ENCODE measurements around the gene TSEN2. TPM values are rescaled to one million over a fixed set of nuclear protein-coding genes. Genes with fewer than 3 reads are reported as not detected.

TSEN2 gene
- total and polyA plus RNA-seq, 2 of the 13 experiments (the other 11 are each of a cell fraction or from before 2014, with no cell fraction given): 11.0 to 17.3 TPM

- Histone ChIP-seq H3K79me2 (ENCODE audit: insufficient read depth, low read length) (peaks cover 3% of the 10 kb centered on the region), H3K4me2 (ENCODE audit: low read depth, low read length) (no peak overlapping the region), H3K9me3 (ENCODE audit: low read length) (no peaks in the 10 kb centered on the region), H3K9ac (ENCODE audit: insufficient read depth, low read depth, low read length) (no peak overlapping the region), H3K27ac (ENCODE audit: extremely low read length, insufficient read depth, low read length) (no peak overlapping the region), H3K36me3 (replicated peaks in 1 of 2; ENCODE audit: control insufficient read depth in 1 of 2, insufficient read depth in 2 of 2, low read length in 2 of 2) (peaks cover 38 to 92% of the 10 kb centered on the region in 2 experiments), H3K4me1 (ENCODE audit: insufficient read depth, low read length) (no peaks in the 10 kb centered on the region), H4K20me1 (ENCODE audit: insufficient read depth, low read length) (0 out of 2 replicates have a peak, but pooled peaks cover 5% of the 10 kb centered on the region), H2AFZ (ENCODE audit: low read length) (no peak overlapping the region), H3K27me3 (ENCODE audit: control insufficient read depth in 1 of 2, insufficient read depth in 2 of 2, low read length in 2 of 2) (no peaks in the 10 kb centered on the region), H3K4me3 (replicated peaks in 1 of 3; ENCODE audit: insufficient read depth in 1 of 3, low read depth in 2 of 3, low read length in 3 of 3) (no peak overlapping the region)
- 95% methylated on average over 3 of the region's 3 CpGs for WGBS (ENCODE audit: low lambda C conversion rate)
- in situ Hi-C loops (cut with HindIII; ENCODE audit: extremely low pct_ligation_motif_present, low pct_unique_long_range_greater_than_20kb) (no loop called here), intact Hi-C loops (cut with micrococcal nuclease; ENCODE audit: unreplicated experiment) (no loop called here)
- DNase-seq (ENCODE audit: low spot score) (no peak), FAIRE-seq (no peak), ATAC-seq (no peak)
- BruUV-seq (replicated peaks): no TSS peak
- TF ChIP-seq DNMT1 (CRISPR knock-in tag; IDR thresholded peaks at IDR 0.05): no peak
- no peak for TF ChIP-seq SUZ12 (IDR thresholded peaks at IDR 0.05; ENCODE audit: low read depth, low read length)
- TF ChIP-seq RFX3 (CRISPR knock-in tag; IDR thresholded peaks at IDR 0.05): no peak
- TF ChIP-seq DMAP1 (CRISPR knock-in tag; IDR thresholded peaks at IDR 0.05): no peak
- no peak for TF ChIP-seq HNF1A (IDR thresholded peaks at IDR 0.05; ENCODE audit: low read depth)
- TF ChIP-seq HNF1A (CRISPR knock-in tag; IDR thresholded peaks at IDR 0.05; ENCODE audit: borderline replicate concordance): no peak
- TF ChIP-seq ZNF746 (CRISPR knock-in tag; IDR thresholded peaks at IDR 0.05): no peak
- ChIA-PET CTCF (ENCODE audit: low intra/inter-chr PET ratio, low total read pairs) (no interaction called here), POLR2A (no interaction called here)
These were observed 95.2 kb downstream of the TSEN2 start for GRCh38 chr3:12579456-12579855.
